Measurements from ENCODE around the gene PLXNC1.

- TF ChIP-seq CTCF (IDR thresholded peaks at IDR 0.05), result no peak
- TF ChIP-seq POLR2A (IDR thresholded peaks at IDR 0.05), result no peak
These were observed 112.7 kb downstream of the PLXNC1 start for GRCh38 chr12:94261119-94261518.
